Measurements from ENCODE around the gene IFRD2.

The IFRD2 gene

GRCh38 chr3:50266836-50267235, 25.4 kb downstream of the IFRD2 start:
- WGBS (ENCODE audit: extremely low coverage, insufficient coverage, low lambda C conversion rate) = no CpG with 5 or more reads among the region's 7 CpGs
- no peak overlapping the region for H3K23ac ChIP-seq (ENCODE audit: low read length)
- H3K36me3 ChIP-seq (ENCODE audit: control insufficient read depth, insufficient read depth, low read length) = no peaks in the 10 kb centered on the region
- H3K56ac ChIP-seq (ENCODE audit: low read length) = peak overlapping the region; percentile 78
- H3K4ac ChIP-seq (ENCODE audit: low read depth, low read length) = no peak overlapping the region
- H4K5ac ChIP-seq (ENCODE audit: low read length) = no peak overlapping the region
- no peak for DNase-seq
- H2BK120ac ChIP-seq (ENCODE audit: low read depth, low read length) = no peak overlapping the region
- H3K4me3 ChIP-seq (ENCODE audit: low read length) = no peak overlapping the region
- no peaks in the 10 kb centered on the region for H3K27me3 ChIP-seq (ENCODE audit: insufficient read depth, low read length, poor library complexity)
- H3K4me1 ChIP-seq (ENCODE audit: control insufficient read depth, low read depth, low read length) = peaks cover 17% of the 10 kb centered on the region
- no peak overlapping the region for H3K27ac ChIP-seq (ENCODE audit: low read depth, low read length)
- no peak overlapping the region for H3K4me2 ChIP-seq (ENCODE audit: low read length)
- no peaks in the 10 kb centered on the region for H3K79me2 ChIP-seq (ENCODE audit: control insufficient read depth, insufficient read depth, low read length)
- H3K79me1 ChIP-seq (ENCODE audit: low read length) = no peaks in the 10 kb centered on the region
- peak overlapping the region; percentile 24 for H3K18ac ChIP-seq (ENCODE audit: low read length)
- no peak overlapping the region for H2BK15ac ChIP-seq (replicated peaks; ENCODE audit: low read depth)
- peak overlapping the region; percentile 39 for H3K9ac ChIP-seq (ENCODE audit: low read length)
- H2BK5ac ChIP-seq (ENCODE audit: low read length) = no peak overlapping the region
- H2AK5ac ChIP-seq (ENCODE audit: low read length) = peak overlapping the region; percentile 61
- H4K8ac ChIP-seq (ENCODE audit: low read depth, low read length) = no peak overlapping the region

GRCh38 chr3:50266017-50266416, 26.2 kb downstream of the IFRD2 start:
- Histone ChIP-seq H3K36me3 (ENCODE audit: control insufficient read depth, insufficient read depth, low read length) (no peaks in the 10 kb centered on the region), H3K18ac (ENCODE audit: low read length) (peak overlapping the region; percentile 7), H4K8ac (ENCODE audit: low read depth, low read length) (no peak overlapping the region), H3K79me2 (ENCODE audit: control insufficient read depth, insufficient read depth, low read length) (no peaks in the 10 kb centered on the region), H4K5ac (ENCODE audit: low read length) (no peak overlapping the region), H3K79me1 (ENCODE audit: low read length) (no peaks in the 10 kb centered on the region), H3K4me2 (ENCODE audit: low read length) (no peak overlapping the region), H2AK5ac (ENCODE audit: low read length) (no peak overlapping the region), H3K27me3 (ENCODE audit: insufficient read depth, low read length, poor library complexity) (no peaks in the 10 kb centered on the region), H2BK120ac (ENCODE audit: low read depth, low read length) (no peak overlapping the region), H3K27ac (ENCODE audit: low read depth, low read length) (no peak overlapping the region), H2BK15ac (replicated peaks; ENCODE audit: low read depth) (no peak overlapping the region), H3K4me3 (ENCODE audit: low read length) (no peak overlapping the region), H3K9ac (ENCODE audit: low read length) (no peak overlapping the region), H3K4ac (ENCODE audit: low read depth, low read length) (peak overlapping the region; percentile 42), H3K4me1 (ENCODE audit: control insufficient read depth, low read depth, low read length) (peaks cover 14% of the 10 kb centered on the region), H2BK5ac (ENCODE audit: low read length) (no peak overlapping the region), H3K23ac (ENCODE audit: low read length) (no peak overlapping the region), H3K56ac (ENCODE audit: low read length) (peak overlapping the region; percentile 44)
- DNase-seq = no peak
- WGBS (ENCODE audit: extremely low coverage, insufficient coverage, low lambda C conversion rate) = no CpG with 5 or more reads among the region's 6 CpGs

- Histone ChIP-seq H3K27ac (ENCODE audit: low read depth, low read length) (peak overlapping the region; percentile 78), H3K79me1 (ENCODE audit: low read length) (no peaks in the 10 kb centered on the region), H3K23ac (ENCODE audit: low read length) (no peak overlapping the region), H3K79me2 (ENCODE audit: control insufficient read depth, insufficient read depth, low read length) (no peaks in the 10 kb centered on the region), H2BK120ac (ENCODE audit: low read depth, low read length) (peak overlapping the region; percentile 2), H3K27me3 (ENCODE audit: insufficient read depth, low read length, poor library complexity) (no peaks in the 10 kb centered on the region), H2AK5ac (ENCODE audit: low read length) (peak overlapping the region; percentile 22), H4K8ac (ENCODE audit: low read depth, low read length) (no peak overlapping the region), H3K4me3 (ENCODE audit: low read length) (no peak overlapping the region), H4K5ac (ENCODE audit: low read length) (no peak overlapping the region), H3K4me1 (ENCODE audit: control insufficient read depth, low read depth, low read length) (peaks cover 14% of the 10 kb centered on the region), H3K4me2 (ENCODE audit: low read length) (no peak overlapping the region), H3K56ac (ENCODE audit: low read length) (peak overlapping the region; percentile 82), H2BK15ac (replicated peaks; ENCODE audit: low read depth) (no peak overlapping the region), H2BK5ac (ENCODE audit: low read length) (peak overlapping the region; percentile 3), H3K36me3 (ENCODE audit: control insufficient read depth, insufficient read depth, low read length) (no peaks in the 10 kb centered on the region), H3K4ac (ENCODE audit: low read depth, low read length) (peak overlapping the region; percentile 4), H3K18ac (ENCODE audit: low read length) (peak overlapping the region; percentile 11), H3K9ac (ENCODE audit: low read length) (no peak overlapping the region)
- no CpG with 5 or more reads among the region's 1 CpG for WGBS (ENCODE audit: extremely low coverage, insufficient coverage, low lambda C conversion rate)
- DNase-seq = no peak
These were observed 26.7 kb downstream of the IFRD2 start for GRCh38 chr3:50265571-50265970.

- Histone ChIP-seq H2BK120ac (ENCODE audit: low read depth, low read length) (no peak overlapping the region), H3K27ac (ENCODE audit: low read depth, low read length) (peak overlapping the region; percentile 78), H3K27me3 (ENCODE audit: insufficient read depth, low read length, poor library complexity) (no peaks in the 10 kb centered on the region), H4K8ac (ENCODE audit: low read depth, low read length) (no peak overlapping the region), H3K4me1 (ENCODE audit: control insufficient read depth, low read depth, low read length) (peaks cover 14% of the 10 kb centered on the region), H3K23ac (ENCODE audit: low read length) (no peak overlapping the region), H3K56ac (ENCODE audit: low read length) (peak overlapping the region; percentile 82), H3K79me1 (ENCODE audit: low read length) (no peaks in the 10 kb centered on the region), H3K18ac (ENCODE audit: low read length) (peak overlapping the region; percentile 11), H4K5ac (ENCODE audit: low read length) (no peak overlapping the region), H3K4me3 (ENCODE audit: low read length) (no peak overlapping the region), H3K36me3 (ENCODE audit: control insufficient read depth, insufficient read depth, low read length) (no peaks in the 10 kb centered on the region), H3K79me2 (ENCODE audit: control insufficient read depth, insufficient read depth, low read length) (no peaks in the 10 kb centered on the region), H3K4me2 (ENCODE audit: low read length) (no peak overlapping the region), H2BK5ac (ENCODE audit: low read length) (peak overlapping the region; percentile 3), H3K4ac (ENCODE audit: low read depth, low read length) (peak overlapping the region; percentile 4), H3K9ac (ENCODE audit: low read length) (peak overlapping the region; percentile 38), H2AK5ac (ENCODE audit: low read length) (peak overlapping the region; percentile 22), H2BK15ac (replicated peaks; ENCODE audit: low read depth) (no peak overlapping the region)
- DNase-seq = no peak
- WGBS (ENCODE audit: extremely low coverage, insufficient coverage, low lambda C conversion rate) = no CpG with 5 or more reads among the region's 7 CpGs
These were observed 27.2 kb downstream of the IFRD2 start for GRCh38 chr3:50264964-50265485.

GRCh38 chr3:50264383-50264963, 27.8 kb downstream of the IFRD2 start:
- H3K27ac ChIP-seq (ENCODE audit: low read depth, low read length) = peak overlapping the region; percentile 77
- no peak overlapping the region for H3K4me2 ChIP-seq (ENCODE audit: low read length)
- peak; percentile 99 for DNase-seq
- no peaks in the 10 kb centered on the region for H3K27me3 ChIP-seq (ENCODE audit: insufficient read depth, low read length, poor library complexity)
- H2BK15ac ChIP-seq (replicated peaks; ENCODE audit: low read depth) = no peak overlapping the region
- H4K8ac ChIP-seq (ENCODE audit: low read depth, low read length) = no peak overlapping the region
- no CpG with 5 or more reads among the region's 7 CpGs for WGBS (ENCODE audit: extremely low coverage, insufficient coverage, low lambda C conversion rate)
- H3K9ac ChIP-seq (ENCODE audit: low read length) = peak overlapping the region; percentile 58
- H2BK120ac ChIP-seq (ENCODE audit: low read depth, low read length) = no peak overlapping the region
- H3K4ac ChIP-seq (ENCODE audit: low read depth, low read length) = peak overlapping the region; percentile 63
- H4K5ac ChIP-seq (ENCODE audit: low read length) = no peak overlapping the region
- no peaks in the 10 kb centered on the region for H3K36me3 ChIP-seq (ENCODE audit: control insufficient read depth, insufficient read depth, low read length)
- H2BK5ac ChIP-seq (ENCODE audit: low read length) = peak overlapping the region; percentile 80
- no peaks in the 10 kb centered on the region for H3K79me2 ChIP-seq (ENCODE audit: control insufficient read depth, insufficient read depth, low read length)
- H3K23ac ChIP-seq (ENCODE audit: low read length) = no peak overlapping the region
- peak overlapping the region; percentile 91 for H3K56ac ChIP-seq (ENCODE audit: low read length)
- no peak overlapping the region for H3K4me3 ChIP-seq (ENCODE audit: low read length)
- peaks cover 14% of the 10 kb centered on the region for H3K4me1 ChIP-seq (ENCODE audit: control insufficient read depth, low read depth, low read length)
- peak overlapping the region; percentile 22 for H2AK5ac ChIP-seq (ENCODE audit: low read length)
- no peaks in the 10 kb centered on the region for H3K79me1 ChIP-seq (ENCODE audit: low read length)
- peak overlapping the region; percentile 11 for H3K18ac ChIP-seq (ENCODE audit: low read length)

Measured in mesendoderm (in vitro differentiated cells).